ENCODE measurements around the gene ARHGAP23.

The ARHGAP23 gene

DNA sequence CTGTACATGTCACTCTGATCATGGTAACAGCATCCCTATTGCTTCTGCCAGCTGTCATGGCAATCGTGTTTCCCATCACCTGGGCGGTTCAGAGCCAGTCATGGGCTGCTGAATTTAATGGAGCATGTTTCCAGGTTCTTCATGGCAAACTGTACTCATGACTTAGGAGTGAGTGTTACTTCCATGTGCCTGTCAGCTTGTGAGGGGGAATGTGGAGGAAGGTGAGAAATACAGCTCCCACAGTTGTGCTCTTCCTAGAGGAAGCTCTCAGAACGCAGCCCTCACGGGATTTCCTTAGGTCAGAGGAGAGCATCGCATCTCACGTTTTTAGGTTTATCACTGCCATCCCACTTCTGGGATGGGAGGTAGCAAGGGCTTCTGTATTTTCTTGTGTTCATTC, 28.0 kb upstream of the ARHGAP23 start:
- TF ChIP-seq USF1 (IDR thresholded peaks at IDR 0.05) (no peak), FOXM1 (IDR thresholded peaks at IDR 0.05; ENCODE audit: borderline replicate concordance, low read depth) (no peak), EP300 (IDR thresholded peaks at IDR 0.05; ENCODE audit: borderline replicate concordance) (no peak), TEAD4 (IDR thresholded peaks at IDR 0.05) (no peak), TCF12 (IDR thresholded peaks at IDR 0.05; ENCODE audit: low read depth) (no peak), TAF1 (IDR thresholded peaks at IDR 0.05; ENCODE audit: low read depth) (no peak), YY1 (IDR thresholded peaks at IDR 0.05; ENCODE audit: low read depth) (no peak), CEBPB (IDR thresholded peaks at IDR 0.05) (no peak), ZBTB7A (IDR thresholded peaks at IDR 0.05; ENCODE audit: low read depth) (no peak), EGR1 (IDR thresholded peaks at IDR 0.05) (no peak), RAD21 (IDR thresholded peaks at IDR 0.05; ENCODE audit: low read depth) (no peak), NFIC (IDR thresholded peaks at IDR 0.05) (no peak), CREB1 (IDR thresholded peaks at IDR 0.05; ENCODE audit: low read depth) (no peak)
- TF ChIP-seq, protein P1, sequence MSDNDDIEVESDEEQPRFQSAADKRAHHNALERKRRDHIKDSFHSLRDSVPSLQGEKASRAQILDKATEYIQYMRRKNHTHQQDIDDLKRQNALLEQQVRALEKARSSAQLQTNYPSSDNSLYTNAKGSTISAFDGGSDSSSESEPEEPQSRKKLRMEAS (IDR thresholded peaks at IDR 0.05), result no peak
- TF ChIP-seq, protein P2, sequence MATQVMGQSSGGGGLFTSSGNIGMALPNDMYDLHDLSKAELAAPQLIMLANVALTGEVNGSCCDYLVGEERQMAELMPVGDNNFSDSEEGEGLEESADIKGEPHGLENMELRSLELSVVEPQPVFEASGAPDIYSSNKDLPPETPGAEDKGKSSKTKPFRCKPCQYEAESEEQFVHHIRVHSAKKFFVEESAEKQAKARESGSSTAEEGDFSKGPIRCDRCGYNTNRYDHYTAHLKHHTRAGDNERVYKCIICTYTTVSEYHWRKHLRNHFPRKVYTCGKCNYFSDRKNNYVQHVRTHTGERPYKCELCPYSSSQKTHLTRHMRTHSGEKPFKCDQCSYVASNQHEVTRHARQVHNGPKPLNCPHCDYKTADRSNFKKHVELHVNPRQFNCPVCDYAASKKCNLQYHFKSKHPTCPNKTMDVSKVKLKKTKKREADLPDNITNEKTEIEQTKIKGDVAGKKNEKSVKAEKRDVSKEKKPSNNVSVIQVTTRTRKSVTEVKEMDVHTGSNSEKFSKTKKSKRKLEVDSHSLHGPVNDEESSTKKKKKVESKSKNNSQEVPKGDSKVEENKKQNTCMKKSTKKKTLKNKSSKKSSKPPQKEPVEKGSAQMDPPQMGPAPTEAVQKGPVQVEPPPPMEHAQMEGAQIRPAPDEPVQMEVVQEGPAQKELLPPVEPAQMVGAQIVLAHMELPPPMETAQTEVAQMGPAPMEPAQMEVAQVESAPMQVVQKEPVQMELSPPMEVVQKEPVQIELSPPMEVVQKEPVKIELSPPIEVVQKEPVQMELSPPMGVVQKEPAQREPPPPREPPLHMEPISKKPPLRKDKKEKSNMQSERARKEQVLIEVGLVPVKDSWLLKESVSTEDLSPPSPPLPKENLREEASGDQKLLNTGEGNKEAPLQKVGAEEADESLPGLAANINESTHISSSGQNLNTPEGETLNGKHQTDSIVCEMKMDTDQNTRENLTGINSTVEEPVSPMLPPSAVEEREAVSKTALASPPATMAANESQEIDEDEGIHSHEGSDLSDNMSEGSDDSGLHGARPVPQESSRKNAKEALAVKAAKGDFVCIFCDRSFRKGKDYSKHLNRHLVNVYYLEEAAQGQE (IDR thresholded peaks at IDR 0.05; ENCODE audit: low read depth), result no peak

DNA sequence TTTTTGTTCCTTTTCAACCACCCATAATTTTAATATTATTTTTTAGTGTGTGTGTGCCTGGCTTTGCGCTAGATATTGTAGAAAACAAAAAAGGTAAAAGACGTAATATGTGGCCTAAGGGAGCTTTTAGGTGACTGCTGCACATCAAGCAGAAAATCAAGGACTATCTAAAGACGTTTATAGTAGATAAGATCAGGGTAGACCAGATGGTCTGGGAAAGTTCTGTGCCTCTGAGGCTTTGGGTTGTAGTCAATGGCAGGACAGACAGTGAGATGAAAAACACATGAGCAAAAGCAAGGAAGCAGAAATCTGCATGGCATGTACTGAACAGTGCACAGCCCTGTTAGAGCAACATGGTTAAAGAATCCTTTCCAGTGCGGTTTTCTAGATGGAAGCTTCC, 26.8 kb upstream of the ARHGAP23 start:
- TF ChIP-seq FOXM1 (IDR thresholded peaks at IDR 0.05; ENCODE audit: borderline replicate concordance, low read depth) (no peak), TAF1 (IDR thresholded peaks at IDR 0.05; ENCODE audit: low read depth) (no peak), RAD21 (IDR thresholded peaks at IDR 0.05; ENCODE audit: low read depth) (no peak), ZBTB7A (IDR thresholded peaks at IDR 0.05; ENCODE audit: low read depth) (no peak), NFIC (IDR thresholded peaks at IDR 0.05) (no peak), EP300 (IDR thresholded peaks at IDR 0.05; ENCODE audit: borderline replicate concordance) (no peak), CEBPB (IDR thresholded peaks at IDR 0.05) (no peak), USF1 (IDR thresholded peaks at IDR 0.05) (no peak), TEAD4 (IDR thresholded peaks at IDR 0.05) (no peak), EGR1 (IDR thresholded peaks at IDR 0.05) (no peak), CREB1 (IDR thresholded peaks at IDR 0.05; ENCODE audit: low read depth) (no peak), YY1 (IDR thresholded peaks at IDR 0.05; ENCODE audit: low read depth) (no peak), TCF12 (IDR thresholded peaks at IDR 0.05; ENCODE audit: low read depth) (no peak)
- TF ChIP-seq, protein P2 (IDR thresholded peaks at IDR 0.05; ENCODE audit: low read depth), result no peak
- TF ChIP-seq, protein P1 (IDR thresholded peaks at IDR 0.05), result no peak

- TF ChIP-seq EGR1 (IDR thresholded peaks at IDR 0.05) (no peak), NFIC (IDR thresholded peaks at IDR 0.05) (no peak), FOXM1 (IDR thresholded peaks at IDR 0.05; ENCODE audit: borderline replicate concordance, low read depth) (no peak), USF1 (IDR thresholded peaks at IDR 0.05) (no peak), RAD21 (IDR thresholded peaks at IDR 0.05; ENCODE audit: low read depth) (peak; percentile 18; the same call in 1 of the 2 replicates)
These were observed 25.4 kb upstream of the ARHGAP23 start for GRCh38 chr17:38402897-38403296.

- TF ChIP-seq ZBTB7A (IDR thresholded peaks at IDR 0.05; ENCODE audit: low read depth) (no peak), USF1 (IDR thresholded peaks at IDR 0.05) (no peak), TAF1 (IDR thresholded peaks at IDR 0.05; ENCODE audit: low read depth) (no peak)
These were observed 24.8 kb upstream of the ARHGAP23 start for GRCh38 chr17:38403491-38403890.

DNA sequence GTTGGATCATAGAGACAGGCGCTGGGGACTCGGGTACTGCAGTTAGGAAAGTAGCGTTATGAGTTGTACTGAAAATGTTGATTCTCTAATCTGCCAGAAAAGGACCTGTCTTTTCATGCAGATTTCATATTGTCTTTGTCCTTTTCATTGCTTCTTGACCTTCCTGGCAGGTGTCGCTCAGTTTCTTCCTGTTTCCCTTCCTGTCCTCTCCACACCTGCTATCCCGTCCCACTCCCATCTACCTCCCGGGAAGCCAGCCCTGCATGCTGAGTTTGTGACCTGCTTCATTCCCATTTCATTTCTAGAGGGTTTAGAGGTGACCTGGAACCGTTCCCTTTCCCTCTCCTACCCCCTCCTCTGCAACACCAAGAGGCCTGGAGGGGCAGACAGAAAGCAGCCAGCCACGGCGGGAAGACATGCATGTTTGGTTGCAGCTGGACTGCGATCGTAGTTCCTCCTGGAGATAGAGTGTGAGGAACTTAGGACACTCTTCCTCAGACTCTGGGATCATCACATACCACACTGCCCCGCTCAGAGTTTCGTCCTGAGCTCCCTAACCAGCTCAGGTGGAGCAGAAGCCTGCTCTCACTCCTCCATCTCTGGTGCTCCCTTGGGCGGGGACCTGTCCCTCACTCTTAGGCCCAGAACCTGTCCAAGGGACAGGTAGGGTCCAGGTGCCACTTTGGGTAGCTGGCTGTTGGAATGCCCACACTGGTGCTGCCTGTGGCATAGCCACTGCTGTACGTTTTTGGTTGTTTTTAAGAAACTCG, 23.9 kb upstream of the ARHGAP23 start:
- TF ChIP-seq ZBTB7A (IDR thresholded peaks at IDR 0.05; ENCODE audit: low read depth), result no peak
- no peak for TF ChIP-seq FOXM1 (IDR thresholded peaks at IDR 0.05; ENCODE audit: borderline replicate concordance, low read depth)
- no peak for TF ChIP-seq TAF1 (IDR thresholded peaks at IDR 0.05; ENCODE audit: low read depth)
- TF ChIP-seq RAD21 (IDR thresholded peaks at IDR 0.05; ENCODE audit: low read depth), result no peak
- no peak for TF ChIP-seq TEAD4 (IDR thresholded peaks at IDR 0.05)
- TF ChIP-seq EP300 (IDR thresholded peaks at IDR 0.05; ENCODE audit: borderline replicate concordance), result no peak
- no peak for TF ChIP-seq CREB1 (IDR thresholded peaks at IDR 0.05; ENCODE audit: low read depth)
- no peak for TF ChIP-seq USF1 (IDR thresholded peaks at IDR 0.05)
- TF ChIP-seq CEBPB (IDR thresholded peaks at IDR 0.05), result no peak
- TF ChIP-seq, protein P2 (IDR thresholded peaks at IDR 0.05; ENCODE audit: low read depth), result no peak
- TF ChIP-seq, protein P1 (IDR thresholded peaks at IDR 0.05), result no peak
- no peak for TF ChIP-seq TCF12 (IDR thresholded peaks at IDR 0.05; ENCODE audit: low read depth)
- TF ChIP-seq YY1 (IDR thresholded peaks at IDR 0.05; ENCODE audit: low read depth), result no peak
- TF ChIP-seq NFIC (IDR thresholded peaks at IDR 0.05), result no peak
- no peak for TF ChIP-seq EGR1 (IDR thresholded peaks at IDR 0.05)
